Heart left ventricle (tissue), 16 donors: ENCODE results near the gene VWC2L. TPM values are rescaled to one million over a fixed set of nuclear protein-coding genes. Genes with fewer than 3 reads are reported as not detected.

Source experiments
- ATAC-seq, 4 donors: fragments of 200-7000 bp; cut with Tn5 transposase; one replicate each; pipeline ENCODE4 v1.9.1; 2020 to 2022; ENCODE audit warnings: moderate library complexity in 4 of 4, mild to moderate bottlenecking in 3 of 4, moderate number of reproducible peaks in 1 of 4
- DNase-seq, 5 donors: peaks; one replicate each; pipeline ENCODE4 v3.0.0-alpha.2; 2020
- H3K27ac ChIP-seq, 12 donors: fragments of 200-600 bp; sonication (generic) in 4 of 12; one replicate each; pipeline versions ENCODE4 v1.5.0 to v1.8.0; 2016 to 2022; ENCODE audit warnings: mild to moderate bottlenecking in 2 of 12
- H3K27me3 ChIP-seq, 9 donors: fragments of 200-600 bp; sonication (generic) in 2 of 9; one replicate each; pipeline versions ENCODE4 v1.5.1 to v1.8.0; 2016 to 2022; ENCODE audit warnings: mild to moderate bottlenecking in 3 of 9
- H3K36me3 ChIP-seq, 9 donors: fragments of 200-600 bp; sonication (generic) in 2 of 9; one replicate each; pipeline versions ENCODE4 v1.5.0 to v1.8.0; 2018 to 2022; ENCODE audit warnings: mild to moderate bottlenecking in 2 of 9
- H3K4me1 ChIP-seq, 12 donors: fragments of 200-600 bp; sonication (generic) in 4 of 12; one replicate each; pipeline versions ENCODE4 v1.5.0 to v1.8.0; 2016 to 2022; ENCODE audit warnings: mild to moderate bottlenecking in 3 of 12
- H3K4me3 ChIP-seq, 12 donors: fragments of 200-600 bp; sonication (generic) in 4 of 12; one replicate each; pipeline versions ENCODE4 v1.5.0 to v1.8.0; 2017 to 2022; ENCODE audit warnings: mild to moderate bottlenecking in 9 of 12, moderate library complexity in 4 of 12
- H3K9me3 ChIP-seq, 12 donors: fragments of 200-600 bp; sonication (generic) in 4 of 12; one replicate each; pipeline versions ENCODE4 v1.5.0 to v1.8.0; 2016 to 2022; ENCODE audit warnings: mild to moderate bottlenecking in 1 of 12
- POLR2A ChIP-seq, 2 donors: fragments of 450-650 bp; IDR thresholded peaks; one replicate each; pipeline ENCODE4 v1.6.1; 2017; ENCODE audit warnings: antibody characterized with exemption in 2 of 2, mild to moderate bottlenecking in 2 of 2, moderate library complexity in 2 of 2
- WGBS, 4 donors: extraction: QIAGEN DNeasy Blood & Tissue Kit in 2 of 4; methylation state at CpG; one replicate each; pipeline versions ENCODE4 v1.1.5 to v1.1.7; 2013 to 2018; 5-methylcytosine and 5-hydroxymethylcytosine counted together
- intact Hi-C, 10 donors: fragments of 100-400 bp; cut with DNase I; formaldehyde crosslinking; loops; one replicate each; pipeline versions ENCODE4 v1.11.1 to v1.14.2; 2022
- polyA plus RNA-seq, 2 donors: library from polyadenylated mRNA; stranded (reverse); fragments of 200-250 nt; gene quantifications; one replicate each; pipeline ENCODE4 v1.2.3, GENCODE V29; 2013
- total RNA-seq, 9 donors: library from RNA; depleted of rRNA in 2 of 9; stranded (reverse); fragments of >200 nt in 2 of 9; fragmentation: NEBNext Ultra II Directional in 3 of 9; extraction: Animal tissue kit (Norgen Biotek cat#: 25700) in 3 of 9; gene quantifications; one replicate each; pipeline versions ENCODE4 v1.1.0 to v1.2.4, GENCODE V29; 2016 to 2023
- TF ChIP-seq, protein P1 (sequence below), 12 donors: fragments of 200-600 bp; sonication (generic) in 4 of 12; IDR thresholded peaks; one replicate each; pipeline versions ENCODE4 v1.5.0 to v1.8.0; 2018 to 2022; ENCODE audit warnings: antibody characterized with exemption in 12 of 12, mild to moderate bottlenecking in 5 of 12
- donor health status: ischemic (EF 13 %, LVEDD 7.1; RV severe dilation, severe dysfunction).
- donor health status: healthy with polysubstance abuse.
- donor health status: DM: no; HTN: yes; CAD: no.
- donor health status: DM: no; HTN: no; CAD: no.
- donor health status: ischemic (EF 25% LVEDD 6.9; RV normal size, moderate dysfunction).
- donor health status: ischemic (EF 25% LVEDD 5.7; RV mildly dilated, moderate dysfunction).
- donor health status: healthy.
- donor health status: DM: yes; HTN: yes; CAD: no.
- donor health status: ischemic (EF 35%, LVEDD 5.7; RV mildly dilated, moderate dysfunction).
- donor health status: nonischemic (EF 11% LVEDD 7.7; RV severe dilation, severe dysfunction).
- donor health status: DM: yes; HTN: yes; CAD: no.
- donor health status: PGD.
- donor health status: ischemic (EF 29% LVEDD 5.4; RV normal size, mild dysfunction).
- donor health status: nonischemic (EF 23%, LVEDD 6.1; RV moderate dilation, normal function).

Gene VWC2L
- total and polyA plus RNA-seq, 11 donors, result 0.13 TPM; not detected in 10

DNA sequence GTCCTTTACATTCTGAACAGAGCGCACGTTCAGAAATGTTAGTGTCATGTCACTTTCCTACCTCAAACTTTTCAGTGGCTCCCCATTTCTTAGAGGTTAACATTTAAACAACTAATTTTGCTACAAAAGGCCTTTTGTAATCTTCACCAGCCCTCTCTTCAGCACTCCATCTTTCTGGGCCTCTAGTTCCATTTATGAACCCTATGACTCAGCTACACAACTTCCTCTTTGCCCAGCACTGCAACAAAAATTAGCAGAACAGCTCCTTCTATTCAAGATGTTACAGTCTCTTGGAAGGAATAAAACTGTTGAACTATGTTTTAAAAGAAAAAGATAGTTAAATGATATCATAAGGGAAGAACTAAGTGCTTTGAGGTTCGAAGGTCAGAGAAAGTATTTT, 139.9 kb downstream of the VWC2L start:
- no peaks in the 10 kb centered on the region for H3K9me3 ChIP-seq
- intact Hi-C loops, result no loop called here
- no peak for TF ChIP-seq POLR2A (IDR thresholded peaks at IDR 0.05)
- TF ChIP-seq, protein P1, sequence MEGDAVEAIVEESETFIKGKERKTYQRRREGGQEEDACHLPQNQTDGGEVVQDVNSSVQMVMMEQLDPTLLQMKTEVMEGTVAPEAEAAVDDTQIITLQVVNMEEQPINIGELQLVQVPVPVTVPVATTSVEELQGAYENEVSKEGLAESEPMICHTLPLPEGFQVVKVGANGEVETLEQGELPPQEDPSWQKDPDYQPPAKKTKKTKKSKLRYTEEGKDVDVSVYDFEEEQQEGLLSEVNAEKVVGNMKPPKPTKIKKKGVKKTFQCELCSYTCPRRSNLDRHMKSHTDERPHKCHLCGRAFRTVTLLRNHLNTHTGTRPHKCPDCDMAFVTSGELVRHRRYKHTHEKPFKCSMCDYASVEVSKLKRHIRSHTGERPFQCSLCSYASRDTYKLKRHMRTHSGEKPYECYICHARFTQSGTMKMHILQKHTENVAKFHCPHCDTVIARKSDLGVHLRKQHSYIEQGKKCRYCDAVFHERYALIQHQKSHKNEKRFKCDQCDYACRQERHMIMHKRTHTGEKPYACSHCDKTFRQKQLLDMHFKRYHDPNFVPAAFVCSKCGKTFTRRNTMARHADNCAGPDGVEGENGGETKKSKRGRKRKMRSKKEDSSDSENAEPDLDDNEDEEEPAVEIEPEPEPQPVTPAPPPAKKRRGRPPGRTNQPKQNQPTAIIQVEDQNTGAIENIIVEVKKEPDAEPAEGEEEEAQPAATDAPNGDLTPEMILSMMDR (IDR thresholded peaks at IDR 0.05), result no peak
- no peaks in the 10 kb centered on the region for H3K27me3 ChIP-seq
- ATAC-seq (no peak), DNase-seq (no peak)
- no peaks in the 10 kb centered on the region for H3K4me1 ChIP-seq
- 76 to 91% (median 85%) methylated on average over 3 of the region's 3 CpGs for WGBS, 4 donors
- no peaks in the 10 kb centered on the region for H3K36me3 ChIP-seq
- no peak overlapping the region for H3K27ac ChIP-seq
- H3K4me3 ChIP-seq, result no peak overlapping the region

DNA sequence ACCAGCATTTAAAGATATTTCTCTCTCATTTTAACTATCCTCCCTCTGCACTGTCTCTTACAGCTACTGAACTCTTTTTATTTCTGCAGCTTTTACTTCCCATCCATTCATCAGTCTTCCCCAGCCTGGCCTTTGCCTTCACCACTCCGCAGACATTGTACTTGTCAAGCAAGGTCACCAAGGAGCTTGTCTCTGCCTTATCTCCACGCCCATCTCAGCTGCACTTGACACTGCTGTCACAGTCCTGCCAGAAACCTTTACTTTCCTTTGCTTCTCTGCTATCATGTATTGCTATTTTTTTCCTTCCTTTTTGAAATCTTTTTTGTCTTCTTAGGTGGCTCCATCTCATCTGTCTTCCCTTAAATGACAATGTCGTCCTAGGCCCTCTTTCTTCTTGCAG, 147.0 kb downstream of the VWC2L start:
- no peak for TF ChIP-seq POLR2A (IDR thresholded peaks at IDR 0.05)
- TF ChIP-seq, protein P1 (IDR thresholded peaks at IDR 0.05), result no peak

DNA sequence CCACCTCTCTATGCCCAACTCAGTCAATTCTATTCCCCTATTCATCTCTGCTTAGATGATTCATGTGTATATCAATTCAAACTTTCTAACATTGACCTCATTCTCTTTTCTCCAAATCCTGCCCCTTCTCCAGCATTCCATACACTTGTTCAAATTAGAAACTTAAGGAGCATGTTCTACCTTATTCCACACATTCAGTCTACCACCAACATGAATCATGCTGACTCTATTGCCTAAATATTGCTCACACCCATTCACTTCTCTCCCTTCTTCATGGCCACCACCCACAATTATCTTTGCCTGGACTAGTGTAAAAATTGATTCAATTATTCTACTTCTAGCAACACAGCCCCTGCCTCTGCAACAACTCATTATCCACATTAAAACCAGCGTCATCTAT, 147.5 kb downstream of the VWC2L start:
- no peak for DNase-seq
- H3K27me3 ChIP-seq, result no peaks in the 10 kb centered on the region
- 84 to 95% (median 88%) methylated on average over 1 of the region's 1 CpG for WGBS, 4 donors

More for the DNA sequence above, 147.0 kb downstream of the VWC2L start:
- Histone ChIP-seq H3K4me3 (no peak overlapping the region), H3K4me1 (no peaks in the 10 kb centered on the region), H3K27me3 (no peaks in the 10 kb centered on the region), H3K9me3 (peaks cover 0 to 5% (median 0%) of the 10 kb centered on the region in 12 donors), H3K36me3 (no peaks in the 10 kb centered on the region), H3K27ac (no peak overlapping the region)
- no peak for ATAC-seq
- intact Hi-C loops, result no loop called here
- 74 to 81% (median 79%) methylated on average over 3 of the region's 3 CpGs for WGBS, 4 donors
- no peak for DNase-seq

DNA sequence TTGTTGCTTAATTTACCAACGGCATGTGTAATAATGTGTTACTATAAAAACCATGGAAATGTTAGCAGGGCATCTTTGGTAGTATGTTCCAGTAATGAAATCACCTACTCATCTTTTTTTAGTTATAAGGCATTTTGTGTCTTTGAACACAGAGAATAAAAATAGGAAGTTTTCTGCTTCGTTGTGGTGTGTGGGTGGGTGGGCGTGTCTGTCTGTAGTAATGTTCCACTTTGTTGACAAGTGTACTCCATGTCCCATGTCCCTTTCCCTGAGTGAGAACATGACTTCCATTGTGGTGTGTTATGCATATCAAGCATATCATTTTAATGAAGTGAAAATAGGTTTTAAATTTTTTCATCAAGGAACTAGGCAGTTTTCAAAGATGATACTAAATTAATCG, 149.3 kb downstream of the VWC2L start:
- WGBS, 4 donors, result 74 to 78% (median 76%) methylated on average over 4 of the region's 4 CpGs
- intact Hi-C loops, result no loop called here

More for the DNA sequence above, 147.5 kb downstream of the VWC2L start:
- TF ChIP-seq, protein P1 (IDR thresholded peaks at IDR 0.05), result no peak
- no peak for TF ChIP-seq POLR2A (IDR thresholded peaks at IDR 0.05)
- Histone ChIP-seq H3K4me3 (no peak overlapping the region), H3K36me3 (no peaks in the 10 kb centered on the region), H3K4me1 (no peaks in the 10 kb centered on the region), H3K27ac (no peak overlapping the region), H3K9me3 (peaks cover 0 to 5% (median 0%) of the 10 kb centered on the region in 12 donors)
- no peak for ATAC-seq
- intact Hi-C loops, result no loop called here

More for the DNA sequence above, 149.3 kb downstream of the VWC2L start:
- TF ChIP-seq, protein P1 (IDR thresholded peaks at IDR 0.05), result no peak
- TF ChIP-seq POLR2A (IDR thresholded peaks at IDR 0.05), result no peak
- DNase-seq, result no peak
- Histone ChIP-seq H3K36me3 (no peaks in the 10 kb centered on the region), H3K27ac (no peak overlapping the region), H3K4me3 (no peak overlapping the region), H3K4me1 (no peaks in the 10 kb centered on the region), H3K27me3 (no peaks in the 10 kb centered on the region), H3K9me3 (peaks cover 0 to 9% (median 0%) of the 10 kb centered on the region in 12 donors)
- no peak for ATAC-seq
